H1 (cell line): ENCODE data around the gene GCGR. TPM values are rescaled to one million over a fixed set of nuclear protein-coding genes. Genes with fewer than 3 reads are reported as not detected.

ENCODE experiments used
- CHD1 ChIP-seq: IDR thresholded peaks from 2 replicates; pipeline ENCODE4 v1.6.1; 2012; ENCODE audit warnings: low read depth, low read length, improper control_type of control experiment
- CREB1 ChIP-seq: IDR thresholded peaks from 2 replicates; pipeline ENCODE4 v1.6.1; 2012; ENCODE audit warnings: inconsistent platforms
- NRF1 ChIP-seq: IDR thresholded peaks from 2 replicates; pipeline ENCODE4 v1.6.1; 2011; ENCODE audit warnings: mild to moderate bottlenecking, low read depth, low read length, improper control_type of control experiment
- RFX5 ChIP-seq: IDR thresholded peaks from 2 replicates; pipeline ENCODE4 v1.6.1; 2011; ENCODE audit warnings: low read depth, low read length, improper control_type of control experiment, borderline replicate concordance
- RNF2 ChIP-seq: fragments of 200-900, 300-1000 bp; sonication (generic); IDR thresholded peaks from 2 replicates; pipeline ENCODE4 v1.7.1; 2016; ENCODE audit warnings: borderline replicate concordance, low read depth, mild to moderate bottlenecking, antibody characterized with exemption, low read length; ENCODE audit not compliant: poor library complexity, severe bottlenecking; ENCODE audit errors: missing control alignments
- polyA plus RNA-seq, 7 experiments: library from polyadenylated mRNA; depleted of rRNA in 3 of 7; stranded (reverse) in 5 of 7; unstranded in 2 of 7; fragments of >200 nt in 5 of 7; fragments of 200-250 nt in 2 of 7; gene quantifications; 1 replicate in 5 of 7; 2 replicates in 1 of 7; 4 replicates in 1 of 7; pipeline versions ENCODE4 v1.2.1 to v1.2.3, GENCODE V29; 2011 to 2013; ENCODE audit warnings: missing spikeins in 2 of 7, mixed read lengths in 2 of 7
- total RNA-seq: library from RNA; stranded (reverse); fragmentation: NEBNext Ultra II Directional; extraction: Animal tissue kit (Norgen Biotek cat#: 25700); gene quantifications from 2 replicates; pipeline ENCODE4 v1.2.1, GENCODE V29; 2021
- TF ChIP-seq, protein P1 (sequence below): fragments of 300-600 bp; sonication (generic); IDR thresholded peaks from 2 replicates; pipeline ENCODE4 v1.7.1; 2012; ENCODE audit warnings: low read length, moderate library complexity, mild to moderate bottlenecking, inconsistent platforms; ENCODE audit not compliant: insufficient replicate concordance
- TF ChIP-seq, protein P2 (sequence below), 3 experiments: IDR thresholded peaks; 1 replicate in 2 of 3; 2 replicates in 1 of 3; pipeline versions ENCODE4 v1.5.1 to v1.6.1; 2011; ENCODE audit warnings: low read length in 3 of 3, mild to moderate bottlenecking in 3 of 3, inconsistent platforms in 2 of 3, low read depth in 1 of 3, moderate library complexity in 1 of 3; ENCODE audit not compliant: insufficient read depth in 1 of 3; ENCODE audit errors: control extremely low read depth in 1 of 3
- TF ChIP-seq, protein P3 (sequence below): IDR thresholded peaks from 2 replicates; pipeline ENCODE4 v1.6.1; 2011; ENCODE audit warnings: low read length, improper control_type of control experiment

Gene GCGR
- total and polyA plus RNA-seq, 2 of the 8 experiments (the other 6 are each of a cell fraction or from before 2014, with no cell fraction given), result 0.44 to 0.56 TPM

DNA sequence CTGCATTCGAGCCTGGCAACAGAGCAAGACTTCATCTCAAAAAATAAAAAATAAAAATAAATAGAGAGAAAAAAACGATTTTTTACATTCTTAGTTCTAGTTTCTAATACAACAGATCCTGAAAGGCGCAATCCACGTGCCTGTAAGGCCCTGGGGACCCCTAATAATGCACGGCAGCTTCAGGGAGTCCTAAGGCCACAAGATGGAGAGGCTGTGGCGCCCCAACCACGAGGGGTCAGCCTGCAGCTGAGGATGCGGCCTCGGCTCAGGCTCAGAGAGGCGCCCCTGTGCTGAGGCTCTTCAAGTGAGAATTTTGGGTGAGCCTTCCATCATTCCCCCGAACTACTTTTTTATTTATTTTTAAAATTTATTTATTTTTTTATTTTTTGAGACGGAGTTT is 45.5 kb downstream of the GCGR start (continued):
- TF ChIP-seq, protein P1, sequence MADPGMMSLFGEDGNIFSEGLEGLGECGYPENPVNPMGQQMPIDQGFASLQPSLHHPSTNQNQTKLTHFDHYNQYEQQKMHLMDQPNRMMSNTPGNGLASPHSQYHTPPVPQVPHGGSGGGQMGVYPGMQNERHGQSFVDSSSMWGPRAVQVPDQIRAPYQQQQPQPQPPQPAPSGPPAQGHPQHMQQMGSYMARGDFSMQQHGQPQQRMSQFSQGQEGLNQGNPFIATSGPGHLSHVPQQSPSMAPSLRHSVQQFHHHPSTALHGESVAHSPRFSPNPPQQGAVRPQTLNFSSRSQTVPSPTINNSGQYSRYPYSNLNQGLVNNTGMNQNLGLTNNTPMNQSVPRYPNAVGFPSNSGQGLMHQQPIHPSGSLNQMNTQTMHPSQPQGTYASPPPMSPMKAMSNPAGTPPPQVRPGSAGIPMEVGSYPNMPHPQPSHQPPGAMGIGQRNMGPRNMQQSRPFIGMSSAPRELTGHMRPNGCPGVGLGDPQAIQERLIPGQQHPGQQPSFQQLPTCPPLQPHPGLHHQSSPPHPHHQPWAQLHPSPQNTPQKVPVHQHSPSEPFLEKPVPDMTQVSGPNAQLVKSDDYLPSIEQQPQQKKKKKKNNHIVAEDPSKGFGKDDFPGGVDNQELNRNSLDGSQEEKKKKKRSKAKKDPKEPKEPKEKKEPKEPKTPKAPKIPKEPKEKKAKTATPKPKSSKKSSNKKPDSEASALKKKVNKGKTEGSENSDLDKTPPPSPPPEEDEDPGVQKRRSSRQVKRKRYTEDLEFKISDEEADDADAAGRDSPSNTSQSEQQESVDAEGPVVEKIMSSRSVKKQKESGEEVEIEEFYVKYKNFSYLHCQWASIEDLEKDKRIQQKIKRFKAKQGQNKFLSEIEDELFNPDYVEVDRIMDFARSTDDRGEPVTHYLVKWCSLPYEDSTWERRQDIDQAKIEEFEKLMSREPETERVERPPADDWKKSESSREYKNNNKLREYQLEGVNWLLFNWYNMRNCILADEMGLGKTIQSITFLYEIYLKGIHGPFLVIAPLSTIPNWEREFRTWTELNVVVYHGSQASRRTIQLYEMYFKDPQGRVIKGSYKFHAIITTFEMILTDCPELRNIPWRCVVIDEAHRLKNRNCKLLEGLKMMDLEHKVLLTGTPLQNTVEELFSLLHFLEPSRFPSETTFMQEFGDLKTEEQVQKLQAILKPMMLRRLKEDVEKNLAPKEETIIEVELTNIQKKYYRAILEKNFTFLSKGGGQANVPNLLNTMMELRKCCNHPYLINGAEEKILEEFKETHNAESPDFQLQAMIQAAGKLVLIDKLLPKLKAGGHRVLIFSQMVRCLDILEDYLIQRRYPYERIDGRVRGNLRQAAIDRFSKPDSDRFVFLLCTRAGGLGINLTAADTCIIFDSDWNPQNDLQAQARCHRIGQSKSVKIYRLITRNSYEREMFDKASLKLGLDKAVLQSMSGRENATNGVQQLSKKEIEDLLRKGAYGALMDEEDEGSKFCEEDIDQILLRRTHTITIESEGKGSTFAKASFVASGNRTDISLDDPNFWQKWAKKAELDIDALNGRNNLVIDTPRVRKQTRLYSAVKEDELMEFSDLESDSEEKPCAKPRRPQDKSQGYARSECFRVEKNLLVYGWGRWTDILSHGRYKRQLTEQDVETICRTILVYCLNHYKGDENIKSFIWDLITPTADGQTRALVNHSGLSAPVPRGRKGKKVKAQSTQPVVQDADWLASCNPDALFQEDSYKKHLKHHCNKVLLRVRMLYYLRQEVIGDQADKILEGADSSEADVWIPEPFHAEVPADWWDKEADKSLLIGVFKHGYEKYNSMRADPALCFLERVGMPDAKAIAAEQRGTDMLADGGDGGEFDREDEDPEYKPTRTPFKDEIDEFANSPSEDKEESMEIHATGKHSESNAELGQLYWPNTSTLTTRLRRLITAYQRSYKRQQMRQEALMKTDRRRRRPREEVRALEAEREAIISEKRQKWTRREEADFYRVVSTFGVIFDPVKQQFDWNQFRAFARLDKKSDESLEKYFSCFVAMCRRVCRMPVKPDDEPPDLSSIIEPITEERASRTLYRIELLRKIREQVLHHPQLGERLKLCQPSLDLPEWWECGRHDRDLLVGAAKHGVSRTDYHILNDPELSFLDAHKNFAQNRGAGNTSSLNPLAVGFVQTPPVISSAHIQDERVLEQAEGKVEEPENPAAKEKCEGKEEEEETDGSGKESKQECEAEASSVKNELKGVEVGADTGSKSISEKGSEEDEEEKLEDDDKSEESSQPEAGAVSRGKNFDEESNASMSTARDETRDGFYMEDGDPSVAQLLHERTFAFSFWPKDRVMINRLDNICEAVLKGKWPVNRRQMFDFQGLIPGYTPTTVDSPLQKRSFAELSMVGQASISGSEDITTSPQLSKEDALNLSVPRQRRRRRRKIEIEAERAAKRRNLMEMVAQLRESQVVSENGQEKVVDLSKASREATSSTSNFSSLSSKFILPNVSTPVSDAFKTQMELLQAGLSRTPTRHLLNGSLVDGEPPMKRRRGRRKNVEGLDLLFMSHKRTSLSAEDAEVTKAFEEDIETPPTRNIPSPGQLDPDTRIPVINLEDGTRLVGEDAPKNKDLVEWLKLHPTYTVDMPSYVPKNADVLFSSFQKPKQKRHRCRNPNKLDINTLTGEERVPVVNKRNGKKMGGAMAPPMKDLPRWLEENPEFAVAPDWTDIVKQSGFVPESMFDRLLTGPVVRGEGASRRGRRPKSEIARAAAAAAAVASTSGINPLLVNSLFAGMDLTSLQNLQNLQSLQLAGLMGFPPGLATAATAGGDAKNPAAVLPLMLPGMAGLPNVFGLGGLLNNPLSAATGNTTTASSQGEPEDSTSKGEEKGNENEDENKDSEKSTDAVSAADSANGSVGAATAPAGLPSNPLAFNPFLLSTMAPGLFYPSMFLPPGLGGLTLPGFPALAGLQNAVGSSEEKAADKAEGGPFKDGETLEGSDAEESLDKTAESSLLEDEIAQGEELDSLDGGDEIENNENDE, result no peak
- no peak for TF ChIP-seq RNF2
- TF ChIP-seq, protein P2, sequence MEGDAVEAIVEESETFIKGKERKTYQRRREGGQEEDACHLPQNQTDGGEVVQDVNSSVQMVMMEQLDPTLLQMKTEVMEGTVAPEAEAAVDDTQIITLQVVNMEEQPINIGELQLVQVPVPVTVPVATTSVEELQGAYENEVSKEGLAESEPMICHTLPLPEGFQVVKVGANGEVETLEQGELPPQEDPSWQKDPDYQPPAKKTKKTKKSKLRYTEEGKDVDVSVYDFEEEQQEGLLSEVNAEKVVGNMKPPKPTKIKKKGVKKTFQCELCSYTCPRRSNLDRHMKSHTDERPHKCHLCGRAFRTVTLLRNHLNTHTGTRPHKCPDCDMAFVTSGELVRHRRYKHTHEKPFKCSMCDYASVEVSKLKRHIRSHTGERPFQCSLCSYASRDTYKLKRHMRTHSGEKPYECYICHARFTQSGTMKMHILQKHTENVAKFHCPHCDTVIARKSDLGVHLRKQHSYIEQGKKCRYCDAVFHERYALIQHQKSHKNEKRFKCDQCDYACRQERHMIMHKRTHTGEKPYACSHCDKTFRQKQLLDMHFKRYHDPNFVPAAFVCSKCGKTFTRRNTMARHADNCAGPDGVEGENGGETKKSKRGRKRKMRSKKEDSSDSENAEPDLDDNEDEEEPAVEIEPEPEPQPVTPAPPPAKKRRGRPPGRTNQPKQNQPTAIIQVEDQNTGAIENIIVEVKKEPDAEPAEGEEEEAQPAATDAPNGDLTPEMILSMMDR (IDR thresholded peaks at IDR 0.05; ENCODE audit: control extremely low read depth in 1 of 3, insufficient read depth in 1 of 3, low read depth in 1 of 3, low read length in 3 of 3), result no peak
- TF ChIP-seq CREB1, result no peak
- TF ChIP-seq CHD1, result no peak
- no peak for TF ChIP-seq NRF1
- TF ChIP-seq, protein P3, sequence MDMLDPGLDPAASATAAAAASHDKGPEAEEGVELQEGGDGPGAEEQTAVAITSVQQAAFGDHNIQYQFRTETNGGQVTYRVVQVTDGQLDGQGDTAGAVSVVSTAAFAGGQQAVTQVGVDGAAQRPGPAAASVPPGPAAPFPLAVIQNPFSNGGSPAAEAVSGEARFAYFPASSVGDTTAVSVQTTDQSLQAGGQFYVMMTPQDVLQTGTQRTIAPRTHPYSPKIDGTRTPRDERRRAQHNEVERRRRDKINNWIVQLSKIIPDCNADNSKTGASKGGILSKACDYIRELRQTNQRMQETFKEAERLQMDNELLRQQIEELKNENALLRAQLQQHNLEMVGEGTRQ, result no peak
- no peak for TF ChIP-seq RFX5
